Kidney capillary endothelial cell (primary cell): ENCODE measurements around the gene GSX1.
A peak's percentile ranks its signal among the peaks of the same experiment; 100 is the strongest.
"Not testable (repeated sequence)": the region's sequence is repeated elsewhere in the genome, so short reads cannot be mapped to it uniquely, and the experiment has no call there.

Experiments
- DNase-seq: peaks from one replicate; pipeline ENCODE4 v3.0.0-alpha.2; 2018; ENCODE audit warnings: low spot score

Gene GSX1

GRCh38 chr13:27792393-27793218, at the start of gene GSX1:
Gene GSX1, plus strand, starts transcription at chr13:27792483. Its CDS starts 208 bp downstream, at chr13:27792691.
- DNase-seq: peak; percentile 73

- no peak for DNase-seq
Observed at GRCh38 chr13:27744801-27745200, 47.5 kb upstream of the GSX1 start.

GRCh38 chr13:27745301-27745700, 47.0 kb upstream of the GSX1 start:
- no peak for DNase-seq

GRCh38 chr13:27748143-27748542, 44.1 kb upstream of the GSX1 start:
- not testable (repeated sequence) for DNase-seq

- DNase-seq: no peak
Observed at GRCh38 chr13:27751953-27752532, 40.2 kb upstream of the GSX1 start.

- DNase-seq: no peak
Observed at GRCh38 chr13:27765650-27766049, 26.6 kb upstream of the GSX1 start.

GRCh38 chr13:27770809-27771208, 21.5 kb upstream of the GSX1 start:
- peak; percentile 10 for DNase-seq

- no peak for DNase-seq
Observed at GRCh38 chr13:27772651-27773425, 19.4 kb upstream of the GSX1 start.

GRCh38 chr13:27774169-27774568, 18.1 kb upstream of the GSX1 start:
- no peak for DNase-seq

- no peak for DNase-seq
Observed at GRCh38 chr13:27774651-27775050, 17.6 kb upstream of the GSX1 start.

- DNase-seq: no peak
Observed at GRCh38 chr13:27775943-27776342, 16.3 kb upstream of the GSX1 start.

- DNase-seq: no peak
Observed at GRCh38 chr13:27782151-27782550, 10.1 kb upstream of the GSX1 start.

- no peak for DNase-seq
Observed at GRCh38 chr13:27783111-27783510, 9.2 kb upstream of the GSX1 start.

- DNase-seq: no peak
Observed at GRCh38 chr13:27788271-27788670, 4.0 kb upstream of the GSX1 start.

- no peak for DNase-seq
Observed at GRCh38 chr13:27789153-27789494, 3.2 kb upstream of the GSX1 start.

- no peak for DNase-seq
Observed at GRCh38 chr13:27789495-27790303, 2.6 kb upstream of the GSX1 start.

- no peak for DNase-seq
Observed at GRCh38 chr13:27790523-27790922, 1.8 kb upstream of the GSX1 start.

GRCh38 chr13:27791146-27791900, 960 bp upstream of the GSX1 start:
- DNase-seq: no peak

GRCh38 chr13:27791901-27792392, 336 bp upstream of the GSX1 start:
- DNase-seq: no peak

- no peak for DNase-seq
Observed at GRCh38 chr13:27793507-27794367, 1.5 kb downstream of the GSX1 start.
